Glutamatergic neuron (in vitro differentiated cells): ENCODE results near the gene STXBP5. TPM values are rescaled to one million over a fixed set of nuclear protein-coding genes. Genes with fewer than 3 reads are reported as not detected.

ENCODE experiments used
- DNase-seq: peaks from one replicate; pipeline ENCODE4 v3.0.0; 2022
- H3K27ac Mint-ChIP-seq: one replicate; pipeline ENCODE4 v1.8.0; 2020; ENCODE audit warnings: mild to moderate bottlenecking, mixed read lengths, inconsistent platforms; ENCODE audit not compliant: unreplicated experiment
- H3K27me3 Mint-ChIP-seq: one replicate; pipeline ENCODE4 v1.8.0; 2020; ENCODE audit warnings: mild to moderate bottlenecking, moderate library complexity, mixed read lengths, inconsistent platforms; ENCODE audit not compliant: unreplicated experiment
- H3K36me3 Mint-ChIP-seq: one replicate; pipeline ENCODE4 v1.8.0; 2020; ENCODE audit warnings: mild to moderate bottlenecking, mixed read lengths, inconsistent platforms; ENCODE audit not compliant: unreplicated experiment
- H3K4me1 Mint-ChIP-seq: one replicate; pipeline ENCODE4 v1.8.0; 2020; ENCODE audit warnings: mild to moderate bottlenecking, low read depth, mixed read lengths, inconsistent platforms; ENCODE audit not compliant: unreplicated experiment
- H3K4me3 Mint-ChIP-seq: one replicate; pipeline ENCODE4 v1.8.0; 2020; ENCODE audit warnings: mild to moderate bottlenecking, mixed read lengths, inconsistent platforms; ENCODE audit not compliant: unreplicated experiment
- H3K9me3 Mint-ChIP-seq: one replicate; pipeline ENCODE4 v1.8.0; 2020; ENCODE audit warnings: mild to moderate bottlenecking, moderate library complexity, mixed read lengths, inconsistent platforms; ENCODE audit not compliant: unreplicated experiment
- CTCF ChIP-seq: fragments of 200-600 bp; sonication (generic); IDR thresholded peaks from one replicate; pipeline ENCODE4 v1.5.0; 2021; ENCODE audit not compliant: partially characterized antibody, unreplicated experiment
- long read RNA-seq: library from polyadenylated mRNA; unstranded; transcript quantifications from one replicate; pipeline ENCODE4 v2.0.0, GENCODE V29; 2020; ENCODE audit not compliant: unreplicated experiment
- total RNA-seq: library from RNA; stranded (reverse); fragmentation: NEBNext Ultra II Directional; extraction: Animal tissue kit (Norgen Biotek cat#: 25700); gene quantifications from one replicate; pipeline ENCODE4 v1.2.1, GENCODE V29; 2021; ENCODE audit not compliant: unreplicated experiment

Gene STXBP5
- 14.6 TPM for total RNA-seq
- long read RNA-seq, result 0 reads

DNA sequence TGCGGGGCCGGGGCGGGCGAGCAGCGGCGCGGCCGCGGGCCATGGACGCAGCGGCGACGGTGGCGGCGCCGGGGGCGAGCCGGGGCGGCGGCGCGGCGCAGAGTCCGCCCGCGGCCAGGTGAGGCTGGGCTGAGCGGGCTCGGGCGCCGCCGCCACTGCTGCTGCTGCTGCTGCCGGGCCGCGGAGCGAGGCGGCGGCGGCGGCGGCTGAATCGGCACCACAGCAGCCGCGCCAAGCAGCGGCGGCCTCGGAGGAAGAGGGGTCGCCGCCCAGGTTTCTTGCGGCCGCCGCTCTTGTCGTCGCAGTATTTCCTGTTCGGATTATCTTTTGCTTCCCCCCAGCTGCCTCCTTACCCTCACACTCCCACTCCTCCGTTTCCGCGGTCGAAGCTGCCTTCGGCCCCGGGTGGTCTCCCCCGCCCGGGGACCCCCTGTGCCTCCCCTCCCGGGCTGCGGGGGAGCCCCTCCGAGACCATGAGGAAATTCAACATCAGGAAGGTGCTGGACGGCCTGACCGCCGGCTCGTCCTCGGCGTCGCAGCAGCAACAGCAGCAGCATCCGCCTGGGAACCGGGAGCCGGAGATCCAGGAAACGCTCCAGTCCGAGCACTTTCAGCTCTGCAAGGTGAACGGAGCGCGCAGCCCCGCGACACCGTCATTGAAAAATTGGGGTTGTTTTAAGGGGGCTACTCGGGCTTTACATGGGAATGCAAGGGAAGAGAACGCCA, at the start of gene STXBP5:
Gene STXBP5, plus strand, starts transcription at position 358 of the 726 bp plus-strand sequence. Its CDS starts 116 bp downstream, at position 474.
- Mint-ChIP-seq H3K27ac (peak within 1 kb of the TSS; percentile 98), H3K4me3 (peak within 1 kb of the TSS; percentile 98), H3K36me3 (no peaks in the 10 kb centered on the region), H3K27me3 (peaks cover 11% of the 10 kb centered on the region), H3K9me3 (peaks cover 13% of the 10 kb centered on the region), H3K4me1 (peaks cover 7% of the 10 kb centered on the region)
- TF ChIP-seq CTCF, result no peak
- DNase-seq, result peak; percentile 61

- DNase-seq, result no peak
- Mint-ChIP-seq H3K4me3 (no peak overlapping the region), H3K27me3 (no peaks in the 10 kb centered on the region), H3K4me1 (no peaks in the 10 kb centered on the region), H3K36me3 (peaks cover 4% of the 10 kb centered on the region), H3K9me3 (no peaks in the 10 kb centered on the region), H3K27ac (no peak overlapping the region)
- TF ChIP-seq CTCF, result no peak
These were observed 49.8 kb upstream of the STXBP5 start for GRCh38 chr6:147154454-147154853.

- H3K36me3 Mint-ChIP-seq, result peaks cover 4% of the 10 kb centered on the region
- no peak for TF ChIP-seq CTCF
- no peak overlapping the region for H3K4me3 Mint-ChIP-seq
- H3K4me1 Mint-ChIP-seq, result no peaks in the 10 kb centered on the region
- H3K9me3 Mint-ChIP-seq, result no peaks in the 10 kb centered on the region
- no peak for DNase-seq
- H3K27ac Mint-ChIP-seq, result no peak overlapping the region
- H3K27me3 Mint-ChIP-seq, result no peaks in the 10 kb centered on the region
These were observed 48.0 kb upstream of the STXBP5 start for GRCh38 chr6:147156218-147156617.

- no peaks in the 10 kb centered on the region for H3K27me3 Mint-ChIP-seq
- no peak overlapping the region for H3K27ac Mint-ChIP-seq
- no peaks in the 10 kb centered on the region for H3K4me1 Mint-ChIP-seq
- no peak overlapping the region for H3K4me3 Mint-ChIP-seq
- H3K9me3 Mint-ChIP-seq, result no peaks in the 10 kb centered on the region
- no peak for TF ChIP-seq CTCF
- no peak for DNase-seq
- H3K36me3 Mint-ChIP-seq, result peaks cover 4% of the 10 kb centered on the region
These were observed 47.3 kb upstream of the STXBP5 start for GRCh38 chr6:147156799-147157382.

- Mint-ChIP-seq H3K27me3 (no peaks in the 10 kb centered on the region), H3K4me1 (no peaks in the 10 kb centered on the region), H3K4me3 (no peak overlapping the region), H3K9me3 (no peaks in the 10 kb centered on the region), H3K36me3 (no peaks in the 10 kb centered on the region), H3K27ac (no peak overlapping the region)
- TF ChIP-seq CTCF, result no peak
- DNase-seq, result no peak
These were observed 46.3 kb upstream of the STXBP5 start for GRCh38 chr6:147157930-147158329.
